ENCODE data around the gene GPC2.

GPC2 gene

GRCh38 chr7:100160067-100160466 is 17.1 kb downstream of the GPC2 start:
- DNase-seq (ENCODE audit: low spot score) = no peak
- no peak for TF ChIP-seq CTCF (IDR thresholded peaks at IDR 0.05; ENCODE audit: extremely low read depth, insufficient read depth, missing control alignments)
- in situ Hi-C loops (cut with MboI; ENCODE audit: low pct_unique_long_range_greater_than_20kb, low sequenced_read_pairs, unreplicated experiment) = no loop called here

GRCh38 chr7:100159099-100159623 is 18.0 kb downstream of the GPC2 start:
- no peak for TF ChIP-seq CTCF (IDR thresholded peaks at IDR 0.05; ENCODE audit: extremely low read depth, insufficient read depth, missing control alignments)
- in situ Hi-C loops (cut with MboI; ENCODE audit: low pct_unique_long_range_greater_than_20kb, low sequenced_read_pairs, unreplicated experiment) = no loop called here
- DNase-seq (ENCODE audit: low spot score) = no peak

- TF ChIP-seq CTCF (IDR thresholded peaks at IDR 0.05; ENCODE audit: extremely low read depth, insufficient read depth, missing control alignments) = no peak
- in situ Hi-C loops (cut with MboI; ENCODE audit: low pct_unique_long_range_greater_than_20kb, low sequenced_read_pairs, unreplicated experiment) = no loop called here
- DNase-seq (ENCODE audit: low spot score) = peak; percentile 97
Measured at GRCh38 chr7:100158229-100159098, 18.7 kb downstream of the GPC2 start, which contains the start of gene TRAPPC14. TRAPPC14 (minus strand) TSS chr7:100158723; CDS start chr7:100158499, 224 bp downstream.

- peak; percentile 52 for DNase-seq (ENCODE audit: low spot score)
- in situ Hi-C loops (cut with MboI; ENCODE audit: low pct_unique_long_range_greater_than_20kb, low sequenced_read_pairs, unreplicated experiment) = no loop called here
- TF ChIP-seq CTCF (IDR thresholded peaks at IDR 0.05; ENCODE audit: extremely low read depth, insufficient read depth, missing control alignments) = no peak
Measured at GRCh38 chr7:100157334-100158228, 19.6 kb downstream of the GPC2 start.

GRCh38 chr7:100157069-100157333 is 20.2 kb downstream of the GPC2 start:
- TF ChIP-seq CTCF (IDR thresholded peaks at IDR 0.05; ENCODE audit: extremely low read depth, insufficient read depth, missing control alignments) = no peak
- in situ Hi-C loops (cut with MboI; ENCODE audit: low pct_unique_long_range_greater_than_20kb, low sequenced_read_pairs, unreplicated experiment) = no loop called here
- DNase-seq (ENCODE audit: low spot score) = peak; percentile 51

GRCh38 chr7:100156331-100157068 is 20.7 kb downstream of the GPC2 start:
- in situ Hi-C loops (cut with MboI; ENCODE audit: low pct_unique_long_range_greater_than_20kb, low sequenced_read_pairs, unreplicated experiment) = no loop called here
- TF ChIP-seq CTCF (IDR thresholded peaks at IDR 0.05; ENCODE audit: extremely low read depth, insufficient read depth, missing control alignments) = no peak

More at GRCh38 chr7:100156331-100157068, 20.7 kb downstream of the GPC2 start:
- no peak for DNase-seq (ENCODE audit: low spot score)

Data from GM13977 (cell line).